Fibroblast of skin of back (primary cell): Measurements from ENCODE around the gene ZIC1.
A peak's percentile ranks its signal among the peaks of the same experiment; 100 is the strongest.

Source experiments
- DNase-seq: peaks from one replicate; pipeline ENCODE4 v3.0.0-alpha.2; 2013

The ZIC1 gene

GRCh38 chr3:147410116-147410525 lies 956 bp downstream of the ZIC1 start:
- peak; percentile 48 for DNase-seq

- DNase-seq, result peak; percentile 79
Measured at GRCh38 chr3:147410526-147411237, 1.5 kb downstream of the ZIC1 start.

DNA sequence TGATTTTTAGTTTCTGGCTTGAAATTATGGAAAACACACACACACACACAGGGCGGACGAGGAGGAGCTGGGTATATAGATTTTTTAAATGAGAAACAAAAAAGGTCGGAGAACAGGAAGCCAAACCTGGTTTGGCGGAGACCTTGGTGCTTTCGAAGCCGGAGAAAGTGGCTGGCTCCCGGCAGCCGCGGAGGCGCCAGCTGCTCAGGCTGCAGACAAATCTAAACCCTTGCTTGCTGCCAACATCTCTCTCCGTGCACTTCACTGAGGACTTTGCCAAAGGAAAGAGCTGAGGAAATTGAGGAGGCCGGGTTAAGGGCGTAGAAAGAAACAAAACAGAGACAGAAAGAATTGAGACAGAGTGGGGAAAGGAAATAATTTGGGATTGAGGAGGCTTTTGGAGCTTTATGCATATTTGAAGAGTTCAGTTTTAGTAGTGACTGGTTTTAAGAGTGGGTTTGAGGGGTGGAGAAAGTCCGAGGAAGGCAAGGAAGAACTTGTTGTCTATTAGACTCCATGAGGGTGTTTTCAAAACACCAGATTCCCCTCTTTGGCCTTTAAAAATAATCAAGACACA lies 2.2 kb downstream of the ZIC1 start:
- DNase-seq, result peak; percentile 45

- peak; percentile 63 for DNase-seq
Measured at GRCh38 chr3:147411815-147412241, 2.7 kb downstream of the ZIC1 start.

GRCh38 chr3:147412261-147412916 lies 3.2 kb downstream of the ZIC1 start:
- peak; percentile 55 for DNase-seq

DNA sequence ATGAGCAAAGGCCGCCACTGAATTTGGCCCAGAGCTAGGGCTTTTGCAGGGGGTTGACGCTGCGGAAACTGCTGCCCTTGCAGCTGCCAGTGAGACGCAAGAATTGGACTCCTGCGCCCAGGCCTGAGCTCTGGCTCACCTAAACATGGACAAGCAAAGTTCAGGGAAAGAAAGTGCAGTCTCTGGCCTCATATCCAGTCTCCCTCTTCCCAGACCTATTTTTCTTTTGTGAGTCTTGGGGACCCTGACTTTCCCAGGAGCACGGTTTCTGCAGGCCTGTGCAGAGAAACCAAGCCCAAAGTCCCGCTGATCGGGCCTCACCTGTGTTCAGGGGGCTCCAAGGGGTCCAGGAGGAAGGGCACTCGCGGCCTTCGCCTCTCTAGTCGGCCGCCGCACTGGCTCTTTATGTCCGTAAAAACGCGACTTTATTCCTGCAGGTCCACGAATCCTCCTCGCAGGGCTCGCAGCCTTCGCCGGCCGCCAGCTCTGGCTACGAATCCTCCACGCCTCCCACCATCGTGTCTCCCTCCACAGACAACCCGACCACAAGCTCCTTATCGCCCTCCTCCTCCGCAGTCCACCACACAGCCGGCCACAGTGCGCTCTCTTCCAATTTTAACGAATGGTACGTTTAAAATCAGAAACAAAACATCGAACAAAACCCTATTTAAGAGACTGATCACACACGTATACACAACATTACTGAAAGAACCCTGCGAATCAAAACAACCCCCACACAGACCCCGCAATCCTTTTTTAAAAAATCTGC lies 3.9 kb downstream of the ZIC1 start:
- DNase-seq, result peak; percentile 67

DNA sequence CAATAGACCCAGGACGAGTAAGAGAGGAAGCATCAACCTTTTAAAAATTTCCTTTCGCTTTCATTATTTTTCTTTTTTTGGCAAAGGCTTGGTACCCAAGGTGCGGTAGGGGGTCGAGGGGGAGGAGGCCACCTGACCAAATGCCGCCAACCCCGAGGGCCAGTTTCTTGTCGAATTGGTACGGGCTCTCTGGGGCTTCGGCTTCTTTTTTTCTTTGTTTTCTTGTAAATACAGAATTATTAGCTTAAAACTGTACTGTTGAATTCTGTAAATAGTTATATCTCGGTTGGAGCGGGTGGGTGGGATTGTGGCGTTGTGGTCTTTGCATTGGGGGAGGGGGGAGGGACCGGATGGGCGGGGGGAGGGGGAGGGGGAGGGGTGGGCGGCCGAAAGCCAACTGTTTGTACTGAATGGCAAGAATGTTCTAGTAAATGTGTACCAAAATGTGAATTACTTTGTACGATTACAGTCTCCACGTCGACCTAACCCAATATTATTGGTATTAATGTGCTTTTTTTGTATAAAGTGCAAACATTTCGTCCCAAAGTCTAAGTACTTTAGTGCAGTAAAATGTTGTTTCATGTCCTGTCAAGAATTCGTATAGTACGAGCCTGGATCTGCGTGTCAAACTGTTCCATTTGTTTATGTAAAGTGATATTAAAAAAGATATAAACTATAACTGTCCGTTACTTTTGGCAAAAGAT lies 4.7 kb downstream of the ZIC1 start:
- peak; percentile 50 for DNase-seq

DNA sequence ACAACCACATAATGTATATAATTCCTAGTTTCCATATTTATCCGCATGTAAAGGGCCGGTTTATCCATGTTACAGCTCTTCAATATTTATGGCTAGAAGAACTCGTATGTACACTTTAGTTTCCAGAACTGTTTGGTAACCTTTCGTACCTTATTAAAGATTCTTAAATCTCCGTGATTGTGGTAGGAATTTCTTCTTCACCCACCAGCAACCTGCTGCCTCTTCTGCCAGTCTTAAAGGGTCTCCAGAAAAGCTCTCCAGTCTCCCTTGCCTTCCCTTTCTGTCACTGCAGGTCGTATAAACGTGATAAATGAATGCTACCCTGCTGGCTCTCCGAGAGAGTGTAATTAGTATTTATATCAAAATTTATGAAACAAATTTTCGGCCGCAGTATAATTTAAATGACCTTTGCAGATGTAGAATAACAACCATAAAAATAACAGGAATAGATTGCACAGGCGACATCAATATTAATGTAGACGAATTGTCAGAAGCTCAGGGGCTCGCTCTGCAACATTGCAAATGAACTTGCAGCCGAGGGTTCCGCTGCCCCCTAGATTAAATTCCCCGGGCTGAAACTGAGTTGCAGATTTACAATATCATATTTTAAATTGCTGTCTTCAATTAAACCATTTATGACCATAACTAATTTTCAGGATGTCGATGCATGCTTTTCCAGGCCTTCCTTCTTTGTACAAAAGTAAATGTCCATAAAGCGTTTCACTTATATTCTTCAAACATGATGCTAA lies 5.4 kb downstream of the ZIC1 start:
- DNase-seq, result peak; percentile 24

- peak; percentile 41 for DNase-seq
Measured at GRCh38 chr3:147415286-147415685, 6.1 kb downstream of the ZIC1 start.

GRCh38 chr3:147415874-147416273 lies 6.7 kb downstream of the ZIC1 start:
- DNase-seq, result peak; percentile 54

- peak; percentile 14 for DNase-seq
Measured at GRCh38 chr3:147416931-147417330, 7.8 kb downstream of the ZIC1 start.

GRCh38 chr3:147417551-147418295 lies 8.6 kb downstream of the ZIC1 start:
- DNase-seq, result peak; percentile 9

GRCh38 chr3:147418371-147418781 lies 9.2 kb downstream of the ZIC1 start:
- DNase-seq, result peak; percentile 48

- peak; percentile 98 for DNase-seq
Measured at GRCh38 chr3:147418808-147419701, 9.9 kb downstream of the ZIC1 start.

DNA sequence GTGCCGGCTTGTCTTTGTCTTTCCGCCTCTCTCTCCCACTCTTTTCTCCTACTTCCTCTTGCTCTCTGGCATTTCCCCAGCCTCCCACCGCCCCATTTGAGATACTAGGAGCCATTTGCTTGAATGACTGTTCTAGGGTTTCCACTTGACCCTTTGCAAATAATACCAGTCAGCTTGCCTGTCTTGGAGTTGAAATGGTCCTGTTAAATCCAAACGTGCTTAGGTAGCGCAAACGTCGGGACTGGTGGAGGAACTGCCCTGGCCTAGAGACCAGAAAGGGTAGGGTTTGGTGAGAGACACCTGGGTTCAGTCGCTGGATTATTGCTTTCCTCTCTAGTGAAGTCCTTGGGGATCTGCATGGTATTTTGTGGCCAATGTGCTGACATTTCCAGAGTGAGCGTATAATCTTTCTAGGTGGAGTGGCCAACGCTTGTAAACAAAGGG lies 10.6 kb downstream of the ZIC1 start:
- DNase-seq, result peak; percentile 34

GRCh38 chr3:147420353-147421183 lies 11.4 kb downstream of the ZIC1 start:
- peak; percentile 29 for DNase-seq

- peak; percentile 88 for DNase-seq
Measured at GRCh38 chr3:147421184-147421912, 12.2 kb downstream of the ZIC1 start.

DNA sequence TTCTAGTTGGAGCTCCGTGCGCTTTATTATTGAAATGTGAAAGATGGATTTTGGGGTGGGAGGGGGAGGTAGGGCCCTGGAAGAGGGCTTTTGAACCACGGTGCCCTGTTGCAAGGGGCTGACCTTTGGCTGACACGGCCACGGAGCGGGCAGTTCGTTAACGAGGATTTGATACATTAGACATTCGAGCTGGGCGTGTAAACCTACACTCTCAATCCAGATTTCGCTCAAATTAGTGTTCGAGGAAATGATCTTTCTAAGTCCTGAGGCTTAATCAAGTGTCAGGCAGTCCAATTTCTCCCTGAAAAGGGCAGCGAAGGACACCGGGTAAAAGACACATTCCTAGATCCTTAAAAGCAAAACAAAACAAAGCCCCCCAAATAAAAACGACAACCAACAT lies 13.0 kb downstream of the ZIC1 start:
- peak; percentile 42 for DNase-seq
